MM.1S (cell line): ENCODE results near the gene MLLT10.

ENCODE experiments used
- DNase-seq: peaks from one replicate; pipeline ENCODE4 v3.0.0-alpha.2; 2015
- H2AFZ ChIP-seq: fragments of 300-600 bp; sonication (generic); 2 replicates; pipeline ENCODE4 v1.6.0; 2016; ENCODE audit warnings: antibody characterized with exemption, low read length
- H3F3A ChIP-seq: fragments of 300-600 bp; sonication (generic); 2 replicates; pipeline ENCODE4 v1.6.1; 2016; ENCODE audit warnings: mild to moderate bottlenecking, antibody characterized with exemption, low read length, moderate library complexity, mixed read lengths; ENCODE audit not compliant: insufficient read depth
- H3K27ac ChIP-seq: fragments of 300-600 bp; sonication (generic); 2 replicates; pipeline ENCODE4 v1.5.1; 2016; ENCODE audit warnings: mild to moderate bottlenecking, low read length
- H3K27me3 ChIP-seq: fragments of 300-600 bp; sonication (generic); replicated peaks from 2 replicates; pipeline ENCODE4 v1.6.0; 2016; ENCODE audit warnings: low read length; ENCODE audit not compliant: insufficient read depth
- H3K36me3 ChIP-seq: fragments of 300-600 bp; sonication (generic); replicated peaks from 2 replicates; pipeline ENCODE4 v1.6.1; 2016; ENCODE audit warnings: mild to moderate bottlenecking, low read length, mixed read lengths; ENCODE audit not compliant: insufficient read depth
- H3K4me1 ChIP-seq: fragments of 300-600 bp; sonication (generic); 2 replicates; pipeline ENCODE4 v1.6.1; 2016; ENCODE audit warnings: low read length, mixed read lengths
- H3K4me2 ChIP-seq: fragments of 300-600 bp; sonication (generic); 2 replicates; pipeline ENCODE4 v1.6.0; 2016; ENCODE audit warnings: low read depth, low read length
- H3K4me3 ChIP-seq: fragments of 300-600 bp; sonication (generic); 2 replicates; pipeline ENCODE4 v1.5.1; 2016; ENCODE audit warnings: low read length, mixed read lengths
- H3K79me2 ChIP-seq: fragments of 300-600 bp; sonication (generic); 2 replicates; pipeline ENCODE4 v1.6.1; 2016; ENCODE audit warnings: mixed run types, low read length, mixed read lengths
- H3K9ac ChIP-seq: fragments of 300-600 bp; sonication (generic); 2 replicates; pipeline ENCODE4 v1.6.1; 2016; ENCODE audit warnings: low read length, mixed read lengths
- H3K9me2 ChIP-seq: fragments of 300-600 bp; sonication (generic); replicated peaks from 2 replicates; pipeline ENCODE4 v1.6.1; 2016; ENCODE audit warnings: mild to moderate bottlenecking, low read length, mixed read lengths; ENCODE audit not compliant: insufficient read depth
- H3K9me3 ChIP-seq: fragments of 300-600 bp; sonication (generic); replicated peaks from 2 replicates; pipeline ENCODE4 v1.6.1; 2016; ENCODE audit warnings: mild to moderate bottlenecking, low read length, mixed read lengths; ENCODE audit not compliant: insufficient read depth
- H4K20me1 ChIP-seq: fragments of 300-600 bp; sonication (generic); 2 replicates; pipeline ENCODE4 v1.6.1; 2016; ENCODE audit warnings: mild to moderate bottlenecking, low read length, moderate library complexity, mixed read lengths; ENCODE audit not compliant: insufficient read depth
- CTCF ChIP-seq: fragments of 300-600 bp; sonication (generic); IDR thresholded peaks from 2 replicates; pipeline ENCODE4 v1.5.1; 2016; ENCODE audit warnings: antibody characterized with exemption, low read length, mixed read lengths
- EZH2 ChIP-seq: fragments of 300-600 bp; sonication (generic); optimal IDR thresholded peaks from 2 replicates; pipeline ENCODE3; 2017; ENCODE audit warnings: low read depth, mild to moderate bottlenecking, antibody characterized with exemption, low read length, mixed read lengths
- EZH2phosphoT487 ChIP-seq: fragments of 300-600 bp; sonication (generic); IDR thresholded peaks from 2 replicates; pipeline ENCODE4 v1.6.1; 2018; ENCODE audit warnings: antibody characterized with exemption, low read length

Gene MLLT10

DNA sequence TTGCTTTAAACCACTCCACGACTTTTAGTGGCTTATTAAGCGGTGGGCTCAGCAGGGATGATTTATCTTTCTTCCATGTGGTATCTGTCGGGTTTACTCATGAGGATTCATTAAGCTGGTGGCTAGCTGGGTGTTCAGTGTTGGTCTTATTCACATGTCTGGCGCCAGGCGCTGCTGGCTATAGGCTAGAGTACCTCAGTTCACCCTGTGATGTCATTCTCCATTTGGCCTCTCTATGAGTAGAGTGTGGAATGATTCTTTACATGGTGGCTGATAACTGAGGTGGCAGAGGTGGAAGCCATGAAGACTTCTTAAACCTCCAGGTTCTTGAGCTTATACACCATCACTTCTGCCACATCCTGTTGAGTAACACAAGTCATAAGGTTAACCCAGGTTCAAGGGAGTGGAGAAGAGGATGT is 115.4 kb downstream of the MLLT10 start:
- Histone ChIP-seq H3K9me3 (no peaks in the 10 kb centered on the region), H3K9ac (no peak overlapping the region), H2AFZ (no peak overlapping the region), H3K36me3 (no peaks in the 10 kb centered on the region), H3K4me1 (no peaks in the 10 kb centered on the region), H4K20me1 (no peaks in the 10 kb centered on the region), H3K27me3 (no peaks in the 10 kb centered on the region), H3K27ac (no peak overlapping the region), H3K4me2 (no peak overlapping the region), H3K4me3 (no peak overlapping the region), H3K9me2 (no peaks in the 10 kb centered on the region), H3F3A (no peaks in the 10 kb centered on the region), H3K79me2 (peaks cover 28% of the 10 kb centered on the region)
- DNase-seq = no peak
- TF ChIP-seq CTCF (no peak), EZH2 (no peak)

- H3K79me2 ChIP-seq = peaks cover 28% of the 10 kb centered on the region
- no peak for TF ChIP-seq CTCF
- TF ChIP-seq EZH2phosphoT487 = no peak
- TF ChIP-seq EZH2 = no peak
- H3K9me2 ChIP-seq = no peaks in the 10 kb centered on the region
- no peaks in the 10 kb centered on the region for H4K20me1 ChIP-seq
- no peaks in the 10 kb centered on the region for H3F3A ChIP-seq
- no peak overlapping the region for H2AFZ ChIP-seq
- H3K9me3 ChIP-seq = no peaks in the 10 kb centered on the region
- DNase-seq = no peak
- no peaks in the 10 kb centered on the region for H3K36me3 ChIP-seq
- no peaks in the 10 kb centered on the region for H3K4me1 ChIP-seq
- H3K27me3 ChIP-seq = no peaks in the 10 kb centered on the region
- H3K9ac ChIP-seq = no peak overlapping the region
- no peak overlapping the region for H3K4me3 ChIP-seq
- no peak overlapping the region for H3K27ac ChIP-seq
- no peak overlapping the region for H3K4me2 ChIP-seq
Observed at GRCh38 chr10:21650353-21650752, 116.3 kb downstream of the MLLT10 start.

DNA sequence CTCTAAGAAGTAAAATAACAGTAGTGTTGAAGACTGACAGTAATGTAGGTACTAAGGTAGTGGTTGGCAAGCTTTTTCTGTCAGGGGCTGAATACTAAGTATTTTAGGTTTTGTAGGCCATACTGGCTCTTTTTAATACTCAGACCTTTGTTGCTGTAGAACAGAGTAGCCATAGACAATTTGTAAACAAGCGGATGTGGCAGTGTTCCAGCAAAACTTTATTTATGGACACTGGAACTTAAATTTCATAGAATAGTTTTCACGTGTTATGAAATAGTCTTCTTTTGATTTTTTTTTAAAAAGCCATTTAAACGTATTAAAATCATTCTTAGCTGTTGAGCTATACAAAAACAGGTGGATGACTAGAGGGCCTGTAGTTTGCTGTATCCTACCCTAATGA is 121.2 kb downstream of the MLLT10 start:
- TF ChIP-seq EZH2phosphoT487 (no peak), EZH2 (no peak)
- Histone ChIP-seq H3K36me3 (no peaks in the 10 kb centered on the region), H4K20me1 (0 out of 2 replicates have a peak, but pooled peaks cover 3% of the 10 kb centered on the region), H3K9me3 (no peaks in the 10 kb centered on the region), H3K79me2 (peaks cover 20% of the 10 kb centered on the region), H3F3A (no peaks in the 10 kb centered on the region), H3K4me3 (no peak overlapping the region), H2AFZ (no peak overlapping the region), H3K9me2 (no peaks in the 10 kb centered on the region), H3K27me3 (no peaks in the 10 kb centered on the region), H3K9ac (no peak overlapping the region), H3K4me2 (no peak overlapping the region), H3K4me1 (no peaks in the 10 kb centered on the region), H3K27ac (no peak overlapping the region)
- DNase-seq = no peak

DNA sequence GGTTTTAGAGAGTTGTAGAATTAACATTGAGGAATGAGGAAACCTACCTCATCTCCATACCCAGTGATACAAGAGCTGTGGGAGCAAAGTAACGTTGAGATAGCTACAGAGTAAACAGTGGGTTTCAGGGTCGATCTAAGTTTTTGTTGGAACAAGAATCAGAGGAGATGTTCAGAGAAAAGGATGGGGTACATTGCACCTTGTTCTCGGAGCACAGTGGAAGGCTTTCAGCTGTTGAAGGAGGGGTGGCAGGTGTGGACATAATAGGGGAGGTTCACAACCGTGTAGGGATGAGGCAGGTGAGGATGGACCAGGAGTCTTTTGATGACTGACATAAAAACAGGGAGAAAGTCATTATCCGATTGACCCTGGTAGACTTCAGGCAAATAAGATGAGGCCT is 121.7 kb downstream of the MLLT10 start:
- H3K9me2 ChIP-seq = no peaks in the 10 kb centered on the region
- no peaks in the 10 kb centered on the region for H3K27me3 ChIP-seq
- no peaks in the 10 kb centered on the region for H3K36me3 ChIP-seq
- H3K4me1 ChIP-seq = no peaks in the 10 kb centered on the region
- H3K4me3 ChIP-seq = no peak overlapping the region
- H3F3A ChIP-seq = no peaks in the 10 kb centered on the region
- 0 out of 2 replicates have a peak, but pooled peaks cover 3% of the 10 kb centered on the region for H4K20me1 ChIP-seq
- no peaks in the 10 kb centered on the region for H3K9me3 ChIP-seq
- H3K27ac ChIP-seq = no peak overlapping the region
- DNase-seq = no peak
- H3K4me2 ChIP-seq = no peak overlapping the region
- no peak overlapping the region for H2AFZ ChIP-seq
- H3K79me2 ChIP-seq = peaks cover 20% of the 10 kb centered on the region
- no peak overlapping the region for H3K9ac ChIP-seq
- TF ChIP-seq EZH2 (no peak), CTCF (no peak), EZH2phosphoT487 (no peak)
